ENCODE results near the gene SLC2A13.

Gene SLC2A13

GRCh38 chr12:39780411-39780912 lies 325.4 kb downstream of the SLC2A13 start:
- Histone ChIP-seq H3K18ac (ENCODE audit: low read depth in 1 of 2, low read length in 2 of 2) (no peak overlapping the region), H3K79me1 (replicated peaks; ENCODE audit: low read length, poor library complexity, severe bottlenecking) (no peaks in the 10 kb centered on the region), H3K4me1 (ENCODE audit: control insufficient read depth, insufficient read depth, low read depth, low read length) (no peaks in the 10 kb centered on the region), H3K4me2 (ENCODE audit: low read length, poor library complexity, severe bottlenecking) (no peak overlapping the region), H2AK5ac (ENCODE audit: low read length, severe bottlenecking) (no peak overlapping the region), H3K27ac (ENCODE audit: low read length, poor library complexity, severe bottlenecking) (no peak overlapping the region), H3K14ac (ENCODE audit: low read length in 2 of 2) (no peak overlapping the region), H2BK120ac (ENCODE audit: low read depth, low read length) (no peak overlapping the region), H2BK15ac (ENCODE audit: low read depth, poor library complexity, severe bottlenecking) (no peak overlapping the region), H3K27me3 (ENCODE audit: control insufficient read depth in 1 of 2, insufficient read depth in 1 of 2, low read length in 2 of 2) (no peaks in the 10 kb centered on the region), H4K8ac (ENCODE audit: low read length) (no peak overlapping the region), H4K91ac (ENCODE audit: low read length) (no peak overlapping the region), H3K9ac (ENCODE audit: low read length) (peak overlapping the region; percentile 4), H2AFZ (ENCODE audit: low read depth, low read length) (no peak overlapping the region), H3K4me3 (ENCODE audit: insufficient read depth in 1 of 2, low read depth in 1 of 2, low read length in 2 of 2) (no peak overlapping the region), H2BK5ac (ENCODE audit: low read depth, low read length, poor library complexity, severe bottlenecking) (no peak overlapping the region), H3K36me3 (ENCODE audit: control insufficient read depth in 1 of 2, insufficient read depth in 2 of 2, low read depth in 1 of 2, low read length in 2 of 2) (no peaks in the 10 kb centered on the region), H3K9me3 (ENCODE audit: control insufficient read depth, low read length) (no peaks in the 10 kb centered on the region), H3K4ac (ENCODE audit: low read depth in 1 of 2, low read length in 2 of 2) (no peak overlapping the region), H3K23ac (ENCODE audit: low read length in 2 of 2) (no peak overlapping the region), H2BK12ac (ENCODE audit: low read length in 2 of 2) (no peak overlapping the region)
- 83% methylated on average over 1 of the region's 2 CpGs for WGBS
- DNase-seq, result no peak

GRCh38 chr12:39779768-39780340 lies 326.0 kb downstream of the SLC2A13 start:
- no peak overlapping the region for H3K18ac ChIP-seq (ENCODE audit: low read depth in 1 of 2, low read length in 2 of 2)
- no peak overlapping the region for H2BK12ac ChIP-seq (ENCODE audit: low read length in 2 of 2)
- no peak overlapping the region for H3K4ac ChIP-seq (ENCODE audit: low read depth in 1 of 2, low read length in 2 of 2)
- no peak overlapping the region for H3K14ac ChIP-seq (ENCODE audit: low read length in 2 of 2)
- H2BK120ac ChIP-seq (ENCODE audit: low read depth, low read length), result no peak overlapping the region
- H3K9ac ChIP-seq (ENCODE audit: low read length), result no peak overlapping the region
- no peak overlapping the region for H3K4me3 ChIP-seq (ENCODE audit: insufficient read depth in 1 of 2, low read depth in 1 of 2, low read length in 2 of 2)
- no peak overlapping the region for H2BK15ac ChIP-seq (ENCODE audit: low read depth, poor library complexity, severe bottlenecking)
- no peak overlapping the region for H4K8ac ChIP-seq (ENCODE audit: low read length)
- H3K4me1 ChIP-seq (ENCODE audit: control insufficient read depth, insufficient read depth, low read depth, low read length), result no peaks in the 10 kb centered on the region
- no peaks in the 10 kb centered on the region for H3K79me1 ChIP-seq (replicated peaks; ENCODE audit: low read length, poor library complexity, severe bottlenecking)
- no peak for DNase-seq
- no peaks in the 10 kb centered on the region for H3K27me3 ChIP-seq (ENCODE audit: control insufficient read depth in 1 of 2, insufficient read depth in 1 of 2, low read length in 2 of 2)
- no peak overlapping the region for H2AK5ac ChIP-seq (ENCODE audit: low read length, severe bottlenecking)
- H3K36me3 ChIP-seq (ENCODE audit: control insufficient read depth in 1 of 2, insufficient read depth in 2 of 2, low read depth in 1 of 2, low read length in 2 of 2), result no peaks in the 10 kb centered on the region
- H3K4me2 ChIP-seq (ENCODE audit: low read length, poor library complexity, severe bottlenecking), result no peak overlapping the region
- H3K23ac ChIP-seq (ENCODE audit: low read length in 2 of 2), result no peak overlapping the region
- WGBS, result 62% methylated on average over 4 of the region's 5 CpGs
- H2BK5ac ChIP-seq (ENCODE audit: low read depth, low read length, poor library complexity, severe bottlenecking), result no peak overlapping the region
- H3K27ac ChIP-seq (ENCODE audit: low read length, poor library complexity, severe bottlenecking), result no peak overlapping the region
- no peaks in the 10 kb centered on the region for H3K9me3 ChIP-seq (ENCODE audit: control insufficient read depth, low read length)
- no peak overlapping the region for H2AFZ ChIP-seq (ENCODE audit: low read depth, low read length)
- no peak overlapping the region for H4K91ac ChIP-seq (ENCODE audit: low read length)

GRCh38 chr12:39777465-39777864 lies 328.4 kb downstream of the SLC2A13 start:
- 93% methylated on average over 11 of the region's 11 CpGs for WGBS

GRCh38 chr12:39773266-39773665 lies 332.6 kb downstream of the SLC2A13 start:
- Histone ChIP-seq H3K4me2 (ENCODE audit: low read length, poor library complexity, severe bottlenecking) (no peak overlapping the region), H3K36me3 (ENCODE audit: control insufficient read depth in 1 of 2, insufficient read depth in 2 of 2, low read depth in 1 of 2, low read length in 2 of 2) (no peaks in the 10 kb centered on the region), H4K91ac (ENCODE audit: low read length) (no peak overlapping the region), H3K27me3 (ENCODE audit: control insufficient read depth in 1 of 2, insufficient read depth in 1 of 2, low read length in 2 of 2) (no peaks in the 10 kb centered on the region), H2AFZ (ENCODE audit: low read depth, low read length) (no peak overlapping the region), H3K9me3 (ENCODE audit: control insufficient read depth, low read length) (no peaks in the 10 kb centered on the region), H2BK15ac (ENCODE audit: low read depth, poor library complexity, severe bottlenecking) (no peak overlapping the region), H3K27ac (ENCODE audit: low read length, poor library complexity, severe bottlenecking) (no peak overlapping the region), H3K23ac (ENCODE audit: low read length in 2 of 2) (no peak overlapping the region), H3K14ac (ENCODE audit: low read length in 2 of 2) (no peak overlapping the region), H3K9ac (ENCODE audit: low read length) (no peak overlapping the region), H2BK120ac (ENCODE audit: low read depth, low read length) (no peak overlapping the region), H3K4me3 (ENCODE audit: insufficient read depth in 1 of 2, low read depth in 1 of 2, low read length in 2 of 2) (no peak overlapping the region), H2BK12ac (ENCODE audit: low read length in 2 of 2) (no peak overlapping the region), H3K4ac (ENCODE audit: low read depth in 1 of 2, low read length in 2 of 2) (no peak overlapping the region), H2AK5ac (ENCODE audit: low read length, severe bottlenecking) (no peak overlapping the region), H3K4me1 (ENCODE audit: control insufficient read depth, insufficient read depth, low read depth, low read length) (no peaks in the 10 kb centered on the region), H4K8ac (ENCODE audit: low read length) (no peak overlapping the region), H2BK5ac (ENCODE audit: low read depth, low read length, poor library complexity, severe bottlenecking) (no peak overlapping the region), H3K18ac (ENCODE audit: low read depth in 1 of 2, low read length in 2 of 2) (no peak overlapping the region), H3K79me1 (replicated peaks; ENCODE audit: low read length, poor library complexity, severe bottlenecking) (no peaks in the 10 kb centered on the region)
- 92% methylated on average over 2 of the region's 2 CpGs for WGBS
- DNase-seq, result no peak

More at GRCh38 chr12:39777465-39777864, 328.4 kb downstream of the SLC2A13 start:
- no peak for DNase-seq
- H3K36me3 ChIP-seq (ENCODE audit: control insufficient read depth in 1 of 2, insufficient read depth in 2 of 2, low read depth in 1 of 2, low read length in 2 of 2), result no peaks in the 10 kb centered on the region
- no peak overlapping the region for H3K9ac ChIP-seq (ENCODE audit: low read length)
- no peaks in the 10 kb centered on the region for H3K27me3 ChIP-seq (ENCODE audit: control insufficient read depth in 1 of 2, insufficient read depth in 1 of 2, low read length in 2 of 2)
- H4K8ac ChIP-seq (ENCODE audit: low read length), result no peak overlapping the region
- H3K9me3 ChIP-seq (ENCODE audit: control insufficient read depth, low read length), result no peaks in the 10 kb centered on the region
- no peak overlapping the region for H3K4me2 ChIP-seq (ENCODE audit: low read length, poor library complexity, severe bottlenecking)
- H3K4ac ChIP-seq (ENCODE audit: low read depth in 1 of 2, low read length in 2 of 2), result no peak overlapping the region
- H4K91ac ChIP-seq (ENCODE audit: low read length), result no peak overlapping the region
- no peak overlapping the region for H2AFZ ChIP-seq (ENCODE audit: low read depth, low read length)
- H3K23ac ChIP-seq (ENCODE audit: low read length in 2 of 2), result no peak overlapping the region
- no peak overlapping the region for H2BK15ac ChIP-seq (ENCODE audit: low read depth, poor library complexity, severe bottlenecking)
- no peak overlapping the region for H2BK12ac ChIP-seq (ENCODE audit: low read length in 2 of 2)
- H3K14ac ChIP-seq (ENCODE audit: low read length in 2 of 2), result no peak overlapping the region
- H3K4me3 ChIP-seq (ENCODE audit: insufficient read depth in 1 of 2, low read depth in 1 of 2, low read length in 2 of 2), result no peak overlapping the region
- no peaks in the 10 kb centered on the region for H3K79me1 ChIP-seq (replicated peaks; ENCODE audit: low read length, poor library complexity, severe bottlenecking)
- H2BK5ac ChIP-seq (ENCODE audit: low read depth, low read length, poor library complexity, severe bottlenecking), result no peak overlapping the region
- no peak overlapping the region for H3K27ac ChIP-seq (ENCODE audit: low read length, poor library complexity, severe bottlenecking)
- H3K18ac ChIP-seq (ENCODE audit: low read depth in 1 of 2, low read length in 2 of 2), result no peak overlapping the region
- H3K4me1 ChIP-seq (ENCODE audit: control insufficient read depth, insufficient read depth, low read depth, low read length), result no peaks in the 10 kb centered on the region
- H2AK5ac ChIP-seq (ENCODE audit: low read length, severe bottlenecking), result no peak overlapping the region
- H2BK120ac ChIP-seq (ENCODE audit: low read depth, low read length), result no peak overlapping the region

Data from mesenchymal stem cell (in vitro differentiated cells and primary cell).